G401 (cell line): ENCODE measurements around the gene MYO5A. TPM values are rescaled to one million over a fixed set of nuclear protein-coding genes. Genes with fewer than 3 reads are reported as not detected.
"Not testable (repeated sequence)": the region's sequence is repeated elsewhere in the genome, so short reads cannot be mapped to it uniquely, and the experiment has no call there.

ENCODE experiments used
- DNase-seq: peaks from one replicate; pipeline ENCODE4 v3.0.0-alpha.2; 2015; ENCODE audit warnings: low spot score
- in situ Hi-C: cut with HindIII; loops from 2 replicates; pipeline ENCODE4 v1.10.0; 2016; ENCODE audit warnings: low sequenced_read_pairs, mixed read lengths
- total RNA-seq: library from RNA; depleted of rRNA; stranded (reverse); fragments of >200 nt; shearing (Covaris generic); gene quantifications from 2 replicates; pipeline ENCODE4 v1.2.3, GENCODE V29; 2014

Gene MYO5A
- total RNA-seq, 1 experiment from 2014 or later: 10.0 TPM

- in situ Hi-C loops, DNase-seq: not testable (repeated sequence)
Observed at GRCh38 chr15:52512869-52513268, 15.8 kb downstream of the MYO5A start.

GRCh38 chr15:52511084-52511483, 17.6 kb downstream of the MYO5A start:
- in situ Hi-C loops: no loop called here
- no peak for DNase-seq

GRCh38 chr15:52509500-52510245, 19.0 kb downstream of the MYO5A start:
- no peak for DNase-seq
- in situ Hi-C loops: no loop called here

GRCh38 chr15:52506549-52506948, 22.1 kb downstream of the MYO5A start:
- DNase-seq: no peak
- in situ Hi-C loops: no loop called here

- no peak for DNase-seq
- in situ Hi-C loops: no loop called here
Observed at GRCh38 chr15:52505151-52505550, 23.5 kb downstream of the MYO5A start.

GRCh38 chr15:52503788-52504496, 24.7 kb downstream of the MYO5A start:
- no peak for DNase-seq
- in situ Hi-C loops: no loop called here

GRCh38 chr15:52502608-52503007, 26.1 kb downstream of the MYO5A start:
- no peak for DNase-seq
- in situ Hi-C loops: no loop called here

DNA sequence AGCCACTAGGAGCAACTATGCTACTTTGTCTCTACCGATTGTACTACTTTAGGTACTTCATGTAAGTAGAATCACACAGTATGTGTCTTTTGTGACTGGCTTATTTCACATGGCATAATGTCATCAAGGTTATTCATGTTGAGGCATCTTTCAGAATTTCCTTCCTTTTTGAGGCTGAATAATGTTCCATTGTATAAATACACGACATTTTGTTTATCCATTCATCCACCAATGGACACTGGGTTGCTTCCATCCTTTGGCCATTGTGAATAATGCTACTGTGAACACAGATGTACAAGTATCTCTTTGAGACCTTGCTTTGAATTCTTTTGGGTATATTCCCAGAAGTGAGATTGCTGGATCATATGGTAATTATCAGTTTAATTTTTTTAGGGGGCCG, 29.2 kb downstream of the MYO5A start:
- in situ Hi-C loops: no loop called here
- no peak for DNase-seq

- DNase-seq: no peak
- in situ Hi-C loops: no loop called here
Observed at GRCh38 chr15:52498706-52499105, 30.0 kb downstream of the MYO5A start.

- in situ Hi-C loops: no loop called here
Observed at GRCh38 chr15:52496776-52497470, 31.8 kb downstream of the MYO5A start.

DNA sequence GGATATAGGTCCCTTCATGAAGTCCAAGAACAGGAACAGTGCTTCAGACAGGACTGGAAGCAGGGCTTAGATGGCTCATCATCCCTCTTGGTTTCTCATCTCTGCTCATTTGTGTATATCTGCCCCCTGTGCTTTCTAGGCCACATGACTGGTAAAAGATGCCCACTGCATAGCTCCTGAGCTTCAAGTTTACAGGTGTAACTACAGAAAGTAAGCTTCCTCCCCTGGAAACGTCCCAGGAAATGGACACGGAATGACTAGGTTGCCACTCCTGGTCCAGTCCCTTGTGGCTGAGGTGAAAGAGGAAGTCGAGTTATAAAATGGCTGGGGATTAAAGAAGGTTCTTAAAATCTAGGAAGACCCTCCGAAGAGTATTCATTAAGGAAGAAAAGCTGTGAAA, 32.5 kb downstream of the MYO5A start:
- in situ Hi-C loops: no loop called here
- no peak for DNase-seq

More at GRCh38 chr15:52496776-52497470, 31.8 kb downstream of the MYO5A start:
- DNase-seq: no peak

- no peak for DNase-seq
- in situ Hi-C loops: no loop called here
Observed at GRCh38 chr15:52495125-52495524, 33.6 kb downstream of the MYO5A start.

DNA sequence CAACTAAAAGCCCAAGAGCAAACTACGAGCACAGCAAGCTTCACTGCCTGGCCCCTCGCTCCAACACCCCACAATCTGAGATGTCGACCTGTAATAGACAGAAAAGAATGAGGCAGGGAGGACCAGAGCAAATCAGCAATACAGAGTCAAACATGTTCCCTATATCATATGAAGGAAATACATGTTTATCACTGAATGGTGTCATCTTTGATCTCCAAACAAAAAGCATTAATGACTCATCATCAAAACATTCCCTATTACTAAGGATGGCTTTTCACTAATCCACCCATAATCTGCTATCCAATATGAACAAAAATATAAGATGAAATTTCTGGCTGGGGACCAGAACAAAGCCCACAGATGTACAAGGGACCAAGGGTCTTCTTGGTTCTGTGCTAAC, 34.7 kb downstream of the MYO5A start:
- in situ Hi-C loops: no loop called here
- no peak for DNase-seq

- in situ Hi-C loops: no loop called here
Observed at GRCh38 chr15:52492132-52492531, 36.5 kb downstream of the MYO5A start.

DNA sequence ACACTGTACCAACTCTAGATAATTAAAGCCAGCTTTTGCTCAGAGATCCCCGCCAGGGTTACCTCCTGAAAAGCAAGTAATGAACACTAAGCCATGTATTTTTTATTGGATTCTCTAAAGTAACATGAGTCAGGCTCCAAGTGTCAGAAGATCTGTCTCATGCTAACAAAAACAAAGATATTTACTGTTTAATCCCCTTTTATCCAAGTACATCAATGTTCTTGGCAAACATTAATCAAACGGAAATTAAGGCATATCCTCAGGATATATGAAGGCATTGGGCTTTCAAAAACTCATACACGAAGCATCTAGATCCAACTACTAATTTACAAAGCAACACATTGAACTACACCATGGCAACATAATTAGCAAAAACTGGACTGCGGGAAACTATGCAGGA, 37.2 kb downstream of the MYO5A start:
- no peak for DNase-seq
- in situ Hi-C loops: no loop called here

More at GRCh38 chr15:52492132-52492531, 36.5 kb downstream of the MYO5A start:
- DNase-seq: no peak

DNA sequence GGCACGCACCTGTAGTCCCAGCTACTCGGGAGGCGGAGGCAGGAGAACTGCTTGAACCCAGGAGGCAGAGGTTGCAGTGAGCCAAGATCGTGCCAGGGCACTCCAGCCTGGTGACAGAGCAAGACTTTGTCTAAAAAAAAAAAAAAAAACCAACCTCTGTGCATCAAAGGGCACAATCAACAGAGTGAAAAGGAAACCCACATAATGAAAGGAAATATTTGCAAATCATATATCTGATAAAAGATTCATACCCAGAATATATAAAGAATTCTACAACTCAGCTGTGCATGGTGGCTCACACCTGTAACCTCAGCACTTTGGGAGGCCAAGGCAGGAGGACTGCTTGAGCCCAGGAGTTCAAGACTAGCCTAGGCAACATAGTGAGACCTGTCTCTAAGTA, 39.2 kb downstream of the MYO5A start:
- DNase-seq, in situ Hi-C loops: not testable (repeated sequence)

DNA sequence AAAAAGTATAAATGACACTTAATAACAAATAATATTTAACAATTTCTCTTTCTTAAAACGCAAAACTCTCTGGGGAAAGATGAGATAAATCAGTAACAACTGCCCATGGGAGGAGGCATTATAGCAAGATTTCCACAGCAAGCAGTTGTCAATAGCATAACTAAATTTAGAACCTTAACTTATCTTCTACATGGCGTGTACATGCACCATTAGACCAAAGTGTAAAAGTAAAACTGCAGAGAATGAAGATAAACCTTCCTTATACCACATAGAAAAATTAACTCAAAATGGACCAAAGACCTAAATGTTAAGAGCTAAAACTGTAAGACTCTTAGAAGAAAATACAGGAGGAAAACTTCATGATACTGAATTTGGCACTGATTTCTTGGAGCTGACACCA, 39.9 kb downstream of the MYO5A start:
- in situ Hi-C loops: no loop called here
- DNase-seq: no peak

- in situ Hi-C loops: no loop called here
- DNase-seq: peak; percentile 51
Observed at GRCh38 chr15:52486003-52486996, 42.4 kb downstream of the MYO5A start.

DNA sequence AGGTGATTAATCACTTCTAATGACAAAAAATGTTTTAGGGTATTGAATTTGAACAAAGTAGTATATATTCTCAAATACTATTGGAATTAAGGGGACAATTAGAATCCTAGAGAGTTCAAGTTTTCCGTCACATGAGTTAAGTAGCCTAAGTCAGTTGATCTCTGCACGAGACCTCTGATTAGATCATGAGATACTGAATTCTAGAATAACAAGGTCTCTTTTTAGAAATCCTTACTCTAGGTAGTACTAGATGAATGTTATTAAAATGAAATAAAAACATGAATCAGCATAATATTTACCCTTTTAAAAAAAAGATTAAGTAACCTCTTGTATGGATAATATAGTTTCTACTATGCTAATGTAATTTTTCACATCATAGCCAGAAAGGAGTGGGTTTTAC, 43.4 kb downstream of the MYO5A start:
- no peak for DNase-seq
- in situ Hi-C loops: no loop called here
